Adrenal gland (tissue), 12 donors: ENCODE results near the gene LHFPL2. TPM values are rescaled to one million over a fixed set of nuclear protein-coding genes. Genes with fewer than 3 reads are reported as not detected.

Experiments used
- DNase-seq, 7 donors: peaks; one replicate each; pipeline ENCODE4 v3.0.0-alpha.2; 2019 to 2020
- H3K27ac ChIP-seq, 5 donors: fragments of 200-600 bp; sonication (generic) in 4 of 5; 1 replicate in 3 of 5; 2 replicates in 2 of 5; pipeline versions ENCODE4 v1.5.1 to v1.8.0; 2016 to 2020; ENCODE audit warnings: mild to moderate bottlenecking in 1 of 5
- H3K27me3 ChIP-seq: fragments of 200-600 bp; 2 replicates; pipeline ENCODE4 v1.8.0; 2021
- H3K36me3 ChIP-seq, 2 donors: fragments of 200-600 bp; replicated peaks in 1 of 2; 1 replicate in 1 of 2; 2 replicates in 1 of 2; pipeline versions ENCODE4 v1.5.1 to v1.8.0; 2018 to 2022
- H3K4me1 ChIP-seq, 2 donors: fragments of 200-600 bp; replicated peaks in 1 of 2; 1 replicate in 1 of 2; 2 replicates in 1 of 2; pipeline versions ENCODE4 v1.5.1 to v1.8.0; 2018 to 2021
- H3K4me3 ChIP-seq, 4 donors: fragments of 200-600 bp; sonication (generic) in 3 of 4; one replicate each; pipeline ENCODE4 v1.5.1; 2016 to 2018
- H3K9me3 ChIP-seq, 3 donors: fragments of 200-600 bp; sonication (generic) in 1 of 3; replicated peaks in 1 of 3; 1 replicate in 2 of 3; 2 replicates in 1 of 3; pipeline versions ENCODE4 v1.5.1 to v1.8.0; 2016 to 2021
- POLR2A ChIP-seq, 2 donors: fragments of 450-650 bp; IDR thresholded peaks; one replicate each; pipeline ENCODE4 v1.6.1; 2017; ENCODE audit warnings: antibody characterized with exemption in 2 of 2, mild to moderate bottlenecking in 2 of 2, moderate library complexity in 1 of 2
- WGBS, 4 donors: extraction: QIAGEN DNeasy Blood & Tissue Kit in 2 of 4; methylation state at CpG; one replicate each; pipeline versions ENCODE4 v1.1.5 to v1.1.7; 2013 to 2017; 5-methylcytosine and 5-hydroxymethylcytosine counted together
- intact Hi-C, 2 donors: fragments of 100-400 bp; cut with DNase I; formaldehyde crosslinking; loops; one replicate each; pipeline versions ENCODE4 v1.14.1 to v1.15.0; 2022 to 2023
- polyA plus RNA-seq, 3 donors: library from polyadenylated mRNA; stranded (reverse); fragments of 200-250 nt in 2 of 3; fragments of 350-450 nt in 1 of 3; fragmentation: Illumina TruSeq in 1 of 3; extraction: RNeasy Lipid Tissue Mini Kit (QIAGEN cat#74804) in 1 of 3; gene quantifications; one replicate each; pipeline ENCODE4 v1.2.3, GENCODE V29; 2013 to 2014
- total RNA-seq, 9 donors: library from RNA; depleted of rRNA in 4 of 9; stranded (reverse); fragments of >200 nt in 4 of 9; fragments of 120-200 nt in 1 of 9; fragmentation: NEBNext Ultra II Directional in 1 of 9; extraction: Animal tissue kit (Norgen Biotek cat#: 25700) in 1 of 9; gene quantifications; one replicate each; pipeline versions ENCODE4 v1.1.0 to v1.2.4, GENCODE V29; 2013 to 2023
- TF ChIP-seq, protein P1 (sequence below), 6 experiments: fragments of 450-650 bp in 4 of 6; fragments of 200-600 bp in 2 of 6; sonication (generic) in 1 of 6; IDR thresholded peaks; 1 replicate in 5 of 6; 2 replicates in 1 of 6; pipeline versions ENCODE4 v1.5.1 to v1.8.0; 2016 to 2021; ENCODE audit warnings: antibody characterized with exemption in 6 of 6, mild to moderate bottlenecking in 2 of 6, moderate library complexity in 1 of 6
- donor health status: healthy with polysubstance abuse.
- donor health status: Bipolar disorder and iron deficiency.
- donor health status: DM: yes; HTN: yes; CAD: no.
- donor health status: DM: no; HTN: no; CAD: no.
- donor health status: DM: no; HTN: no; CAD: no.
- donor health status: DM: yes; HTN: yes; CAD: no.

Gene LHFPL2
- total and polyA plus RNA-seq, 12 donors = 8.0 to 68.4 (median 44.9) TPM

GRCh38 chr5:78636682-78637081 is 11.9 kb downstream of the LHFPL2 start:
- intact Hi-C loops = no loop called here
- peaks cover 48 to 67% of the 10 kb centered on the region in 2 donors for H3K4me1 ChIP-seq
- H3K27me3 ChIP-seq = no peaks in the 10 kb centered on the region
- WGBS, 4 donors = 94 to 100% (median 96%) methylated on average over 1 of the region's 1 CpG
- H3K27ac ChIP-seq = peak overlapping the region in 3 of 5 donors; percentile 84 to 90 (median 84)
- TF ChIP-seq POLR2A (IDR thresholded peaks at IDR 0.05) = no peak
- TF ChIP-seq, protein P1, sequence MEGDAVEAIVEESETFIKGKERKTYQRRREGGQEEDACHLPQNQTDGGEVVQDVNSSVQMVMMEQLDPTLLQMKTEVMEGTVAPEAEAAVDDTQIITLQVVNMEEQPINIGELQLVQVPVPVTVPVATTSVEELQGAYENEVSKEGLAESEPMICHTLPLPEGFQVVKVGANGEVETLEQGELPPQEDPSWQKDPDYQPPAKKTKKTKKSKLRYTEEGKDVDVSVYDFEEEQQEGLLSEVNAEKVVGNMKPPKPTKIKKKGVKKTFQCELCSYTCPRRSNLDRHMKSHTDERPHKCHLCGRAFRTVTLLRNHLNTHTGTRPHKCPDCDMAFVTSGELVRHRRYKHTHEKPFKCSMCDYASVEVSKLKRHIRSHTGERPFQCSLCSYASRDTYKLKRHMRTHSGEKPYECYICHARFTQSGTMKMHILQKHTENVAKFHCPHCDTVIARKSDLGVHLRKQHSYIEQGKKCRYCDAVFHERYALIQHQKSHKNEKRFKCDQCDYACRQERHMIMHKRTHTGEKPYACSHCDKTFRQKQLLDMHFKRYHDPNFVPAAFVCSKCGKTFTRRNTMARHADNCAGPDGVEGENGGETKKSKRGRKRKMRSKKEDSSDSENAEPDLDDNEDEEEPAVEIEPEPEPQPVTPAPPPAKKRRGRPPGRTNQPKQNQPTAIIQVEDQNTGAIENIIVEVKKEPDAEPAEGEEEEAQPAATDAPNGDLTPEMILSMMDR (IDR thresholded peaks at IDR 0.05) = no peak
- H3K9me3 ChIP-seq = no peaks in the 10 kb centered on the region
- peaks cover 0 to 4% of the 10 kb centered on the region in 2 donors for H3K36me3 ChIP-seq
- DNase-seq = no peak
- no peak overlapping the region for H3K4me3 ChIP-seq

DNA sequence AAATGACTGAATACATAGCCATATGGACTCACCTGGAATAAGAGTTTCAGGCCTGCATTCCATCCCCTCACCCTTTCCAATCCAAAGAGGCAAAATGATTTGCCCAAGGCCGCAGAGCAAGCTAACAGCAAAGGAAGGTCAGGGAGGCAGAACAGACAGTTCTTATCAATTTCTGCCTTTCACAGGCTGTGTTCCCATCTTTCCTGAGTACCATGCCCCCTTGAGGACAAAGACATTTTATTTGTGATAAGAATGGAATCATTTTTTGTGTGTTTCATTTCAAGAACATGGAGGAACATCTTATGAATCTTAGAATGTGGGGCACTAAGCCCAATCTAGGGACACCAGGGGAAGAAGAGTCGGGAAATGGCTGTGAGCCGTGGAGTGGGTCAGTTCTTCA is 13.9 kb downstream of the LHFPL2 start:
- peak overlapping the region in 3 of 5 donors; percentile 41 to 64 (median 47) for H3K27ac ChIP-seq
- H3K9me3 ChIP-seq = no peaks in the 10 kb centered on the region
- H3K36me3 ChIP-seq = peaks cover 0 to 21% of the 10 kb centered on the region in 2 donors
- peaks cover 42 to 52% of the 10 kb centered on the region in 2 donors for H3K4me1 ChIP-seq
- no peaks in the 10 kb centered on the region for H3K27me3 ChIP-seq
- intact Hi-C loops = no loop called here
- WGBS, 4 donors = 37 to 57% (median 51%) methylated on average over 3 of the region's 3 CpGs
- no peak for TF ChIP-seq POLR2A (IDR thresholded peaks at IDR 0.05)
- TF ChIP-seq, protein P1 (IDR thresholded peaks at IDR 0.05) = peak in 5 of 6 experiments; percentile 31 to 53 (median 46)
- no peak overlapping the region for H3K4me3 ChIP-seq
- DNase-seq = peak in 4 of 7 donors; percentile 31 to 41 (median 38)

GRCh38 chr5:78634229-78634628 is 14.3 kb downstream of the LHFPL2 start:
- Histone ChIP-seq H3K9me3 (no peaks in the 10 kb centered on the region), H3K4me1 (peaks cover 38 to 48% of the 10 kb centered on the region in 2 donors), H3K27me3 (no peaks in the 10 kb centered on the region), H3K4me3 (no peak overlapping the region), H3K36me3 (peaks cover 0 to 21% of the 10 kb centered on the region in 2 donors), H3K27ac (peak overlapping the region in 2 of 5 donors; percentile 47 to 64)
- no peak for DNase-seq
- 68 to 77% (median 73%) methylated on average over 5 of the region's 5 CpGs for WGBS, 4 donors
- TF ChIP-seq, protein P1 (IDR thresholded peaks at IDR 0.05) = no peak
- TF ChIP-seq POLR2A (IDR thresholded peaks at IDR 0.05) = no peak
- intact Hi-C loops = no loop called here

GRCh38 chr5:78633700-78634099 is 14.9 kb downstream of the LHFPL2 start:
- 68 to 88% (median 74%) methylated on average over 2 of the region's 2 CpGs for WGBS, 4 donors
- Histone ChIP-seq H3K27me3 (no peaks in the 10 kb centered on the region), H3K27ac (no peak overlapping the region), H3K9me3 (no peaks in the 10 kb centered on the region), H3K36me3 (peaks cover 0 to 21% of the 10 kb centered on the region in 2 donors), H3K4me3 (no peak overlapping the region), H3K4me1 (peaks cover 33 to 43% of the 10 kb centered on the region in 2 donors)
- intact Hi-C loops = no loop called here
- TF ChIP-seq, protein P1 (IDR thresholded peaks at IDR 0.05) = no peak
- no peak for DNase-seq
